Muscle of arm (tissue), 12 donors: ENCODE measurements around the gene WFIKKN1. TPM values are rescaled to one million over a fixed set of nuclear protein-coding genes. Genes with fewer than 3 reads are reported as not detected.

ENCODE experiments used
- DNase-seq: peaks from one replicate; pipeline ENCODE4 v3.0.0-alpha.2; 2013
- polyA plus RNA-seq, 12 donors: library from polyadenylated mRNA; unstranded; fragments of 120-200 nt; gene quantifications; one replicate each; pipeline ENCODE4 v1.2.1, GENCODE V29; 2013; ENCODE audit not compliant: insufficient read length in 12 of 12

The WFIKKN1 gene
- polyA plus RNA-seq, 12 donors, result 0.14 to 2.1 (median 0.39) TPM; not detected in 2

- DNase-seq, result no peak
These were observed 4.2 kb downstream of the WFIKKN1 start for GRCh38 chr16:634996-635395.

- DNase-seq, result no peak
These were observed 4.9 kb downstream of the WFIKKN1 start for GRCh38 chr16:635573-636205.

GRCh38 chr16:636206-637080 is 5.7 kb downstream of the WFIKKN1 start, which contains the start of gene METTL26:
Gene METTL26, minus strand, starts transcription at chr16:636305. Its CDS starts 15 bp downstream, at chr16:636290.
- DNase-seq, result peak; percentile 95

GRCh38 chr16:637081-638018 is 6.6 kb downstream of the WFIKKN1 start:
- no peak for DNase-seq

- no peak for DNase-seq
These were observed 7.3 kb downstream of the WFIKKN1 start for GRCh38 chr16:638034-638543.

- DNase-seq, result no peak
These were observed 8.1 kb downstream of the WFIKKN1 start for GRCh38 chr16:638836-639235.

GRCh38 chr16:640614-641013 is 9.8 kb downstream of the WFIKKN1 start:
- DNase-seq, result no peak

- DNase-seq, result no peak
These were observed 10.8 kb downstream of the WFIKKN1 start, which contains the start of gene MCRIP2 for GRCh38 chr16:641326-642188. Gene MCRIP2, plus strand, starts transcription at chr16:641828. Its CDS starts 164 bp downstream, at chr16:641992.

GRCh38 chr16:642189-643049 is 11.6 kb downstream of the WFIKKN1 start:
- DNase-seq, result no peak

GRCh38 chr16:643050-643368 is 12.2 kb downstream of the WFIKKN1 start:
- no peak for DNase-seq

- DNase-seq, result no peak
These were observed 13.8 kb downstream of the WFIKKN1 start for GRCh38 chr16:644556-644955.

GRCh38 chr16:645852-646678 is 15.3 kb downstream of the WFIKKN1 start:
- no peak for DNase-seq

GRCh38 chr16:646679-647172 is 15.9 kb downstream of the WFIKKN1 start:
- no peak for DNase-seq

- DNase-seq, result no peak
These were observed 16.6 kb downstream of the WFIKKN1 start for GRCh38 chr16:647173-647902.

GRCh38 chr16:648071-648780 is 17.4 kb downstream of the WFIKKN1 start:
- DNase-seq, result no peak

GRCh38 chr16:648781-649589 is 18.2 kb downstream of the WFIKKN1 start, which contains the start of gene WDR90:
Gene WDR90, plus strand, starts transcription at chr16:649365. Its CDS starts 52 bp downstream, at chr16:649417.
- peak; percentile 91 for DNase-seq
